Mucosa of rectum (tissue), 2 donors: ENCODE results near the gene TCAIM.
A peak's percentile ranks its signal among the peaks of the same experiment; 100 is the strongest.

Source experiments
- H3K27ac ChIP-seq, 2 donors: one replicate each; pipeline ENCODE4 v1.7.0; 2013; ENCODE audit warnings: inconsistent platforms in 2 of 2, low read depth in 2 of 2, low read length in 2 of 2
- H3K27me3 ChIP-seq, 2 donors: one replicate each; pipeline ENCODE4 v1.7.0; 2013; ENCODE audit warnings: low read length in 2 of 2; ENCODE audit not compliant: control insufficient read depth in 2 of 2, insufficient read depth in 2 of 2
- H3K36me3 ChIP-seq, 2 donors: one replicate each; pipeline ENCODE4 v1.7.0; 2013; ENCODE audit warnings: low read length in 2 of 2; ENCODE audit not compliant: control insufficient read depth in 2 of 2, insufficient read depth in 2 of 2
- H3K4me1 ChIP-seq, 2 donors: one replicate each; pipeline ENCODE4 v1.7.0; 2013; ENCODE audit warnings: low read length in 2 of 2, mild to moderate bottlenecking in 1 of 2; ENCODE audit not compliant: control insufficient read depth in 2 of 2, insufficient read depth in 2 of 2
- H3K4me3 ChIP-seq, 2 donors: one replicate each; pipeline ENCODE4 v1.7.0; 2013; ENCODE audit warnings: low read length in 2 of 2
- H3K9ac ChIP-seq, 2 donors: one replicate each; pipeline ENCODE4 v1.7.0; 2013; ENCODE audit warnings: low read length in 2 of 2, low read depth in 1 of 2, mild to moderate bottlenecking in 1 of 2
- H3K9me3 ChIP-seq, 2 donors: one replicate each; pipeline ENCODE4 v1.7.0; 2013; ENCODE audit warnings: low read length in 2 of 2; ENCODE audit not compliant: control insufficient read depth in 2 of 2
- donor health status: healthy.
- donor health status: Normal muscosa, but diverticular disease.

TCAIM gene

DNA sequence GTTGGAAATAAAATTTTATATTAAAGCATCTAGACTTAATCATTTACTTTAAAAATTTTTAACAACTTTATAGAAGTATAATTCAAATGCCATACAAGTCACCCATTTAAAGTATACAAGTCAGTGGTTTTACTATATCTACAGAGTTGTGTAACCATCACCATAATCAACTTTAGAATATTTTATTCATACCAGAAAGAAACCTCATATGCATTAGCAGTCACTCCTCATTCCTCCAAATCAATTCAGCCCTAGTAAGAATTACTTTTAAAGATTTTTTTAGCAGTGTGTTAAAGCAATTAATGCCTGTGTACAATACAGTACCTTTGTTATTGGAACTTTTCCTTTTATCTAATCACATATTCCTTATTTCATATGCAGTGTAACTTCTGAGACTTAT lies 14.0 kb upstream of the TCAIM start:
- Histone ChIP-seq H3K27me3 (no peaks in the 10 kb centered on the region), H3K4me1 (peaks cover 0 to 4% of the 10 kb centered on the region in 2 donors)

GRCh38 chr3:44326019-44326418 lies 12.5 kb upstream of the TCAIM start:
- no peaks in the 10 kb centered on the region for H3K36me3 ChIP-seq
- peaks cover 0 to 4% of the 10 kb centered on the region in 2 donors for H3K4me1 ChIP-seq
- H3K9ac ChIP-seq = no peak overlapping the region
- H3K4me3 ChIP-seq = no peak overlapping the region
- no peak overlapping the region for H3K27ac ChIP-seq
- no peaks in the 10 kb centered on the region for H3K9me3 ChIP-seq
- H3K27me3 ChIP-seq = no peaks in the 10 kb centered on the region

More for the DNA sequence above, 14.0 kb upstream of the TCAIM start:
- H3K27ac ChIP-seq = no peak overlapping the region
- no peaks in the 10 kb centered on the region for H3K36me3 ChIP-seq
- no peak overlapping the region for H3K9ac ChIP-seq
- H3K9me3 ChIP-seq = no peaks in the 10 kb centered on the region
- no peak overlapping the region for H3K4me3 ChIP-seq

GRCh38 chr3:44326515-44326914 lies 12.1 kb upstream of the TCAIM start:
- no peaks in the 10 kb centered on the region for H3K9me3 ChIP-seq
- H3K27me3 ChIP-seq = no peaks in the 10 kb centered on the region
- no peak overlapping the region for H3K4me3 ChIP-seq
- peaks cover 0 to 4% of the 10 kb centered on the region in 2 donors for H3K4me1 ChIP-seq
- H3K9ac ChIP-seq = no peak overlapping the region
- H3K27ac ChIP-seq = no peak overlapping the region
- H3K36me3 ChIP-seq = no peaks in the 10 kb centered on the region

GRCh38 chr3:44329946-44330345 lies 8.6 kb upstream of the TCAIM start:
- H3K27me3 ChIP-seq = no peaks in the 10 kb centered on the region
- H3K36me3 ChIP-seq = no peaks in the 10 kb centered on the region
- no peak overlapping the region for H3K27ac ChIP-seq
- no peaks in the 10 kb centered on the region for H3K4me1 ChIP-seq
- H3K9me3 ChIP-seq = no peaks in the 10 kb centered on the region
- H3K4me3 ChIP-seq = no peak overlapping the region
- H3K9ac ChIP-seq = no peak overlapping the region

GRCh38 chr3:44330444-44330843 lies 8.1 kb upstream of the TCAIM start:
- H3K4me3 ChIP-seq = no peak overlapping the region
- no peaks in the 10 kb centered on the region for H3K27me3 ChIP-seq
- H3K4me1 ChIP-seq = no peaks in the 10 kb centered on the region
- H3K9me3 ChIP-seq = no peaks in the 10 kb centered on the region
- no peak overlapping the region for H3K27ac ChIP-seq
- H3K9ac ChIP-seq = no peak overlapping the region
- H3K36me3 ChIP-seq = no peaks in the 10 kb centered on the region

GRCh38 chr3:44334326-44334725 lies 4.2 kb upstream of the TCAIM start:
- Histone ChIP-seq H3K4me3 (no peak overlapping the region), H3K9me3 (no peaks in the 10 kb centered on the region), H3K27me3 (no peaks in the 10 kb centered on the region), H3K36me3 (no peaks in the 10 kb centered on the region), H3K27ac (no peak overlapping the region), H3K9ac (no peak overlapping the region), H3K4me1 (peaks cover 6% of the 10 kb centered on the region in 2 donors)

- Histone ChIP-seq H3K27ac (peak overlapping the region; percentile 97 to 98), H3K9me3 (no peaks in the 10 kb centered on the region), H3K4me1 (peaks cover 14% of the 10 kb centered on the region in 2 donors), H3K4me3 (peak overlapping the region; percentile 89 to 98), H3K9ac (peak overlapping the region; percentile 86 to 96), H3K36me3 (no peaks in the 10 kb centered on the region), H3K27me3 (no peaks in the 10 kb centered on the region)
These were observed 1.2 kb upstream of the TCAIM start for GRCh38 chr3:44337248-44337785.

- Histone ChIP-seq H3K36me3 (no peaks in the 10 kb centered on the region), H3K27ac (peak overlapping the region; percentile 97 to 98), H3K4me3 (peak overlapping the region; percentile 89 to 98), H3K4me1 (peaks cover 14% of the 10 kb centered on the region in 2 donors), H3K9ac (peak overlapping the region; percentile 86 to 96), H3K9me3 (no peaks in the 10 kb centered on the region), H3K27me3 (no peaks in the 10 kb centered on the region)
These were observed 212 bp downstream of the TCAIM start for GRCh38 chr3:44338828-44339127.

- Histone ChIP-seq H3K27ac (peak overlapping the region; percentile 97 to 98), H3K36me3 (no peaks in the 10 kb centered on the region), H3K9me3 (no peaks in the 10 kb centered on the region), H3K27me3 (no peaks in the 10 kb centered on the region), H3K4me3 (peak overlapping the region; percentile 89 to 98), H3K4me1 (peaks cover 14% of the 10 kb centered on the region in 2 donors), H3K9ac (peak overlapping the region; percentile 86 to 96)
These were observed 853 bp downstream of the TCAIM start for GRCh38 chr3:44339181-44340057.

DNA sequence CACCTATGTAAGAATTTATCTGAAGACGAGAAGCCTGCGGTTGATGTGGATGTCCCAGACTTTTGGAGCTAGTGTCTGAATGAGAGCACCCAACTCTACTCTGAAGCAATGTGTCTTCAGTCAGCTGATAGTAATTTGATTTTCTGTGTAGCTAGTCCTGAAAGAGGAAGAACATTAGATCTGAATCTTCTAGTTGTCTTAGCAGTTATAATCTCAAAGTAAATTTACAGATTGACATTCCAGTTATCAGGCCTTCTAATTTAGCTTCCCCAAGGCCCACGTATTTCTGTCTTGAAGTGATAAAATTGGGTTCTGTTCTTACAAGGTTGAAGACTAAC lies 1.5 kb downstream of the TCAIM start:
- H3K4me1 ChIP-seq = peaks cover 14% of the 10 kb centered on the region in 2 donors
- no peaks in the 10 kb centered on the region for H3K36me3 ChIP-seq
- no peak overlapping the region for H3K27ac ChIP-seq
- no peaks in the 10 kb centered on the region for H3K27me3 ChIP-seq
- H3K9ac ChIP-seq = no peak overlapping the region
- H3K4me3 ChIP-seq = peak overlapping the region; percentile 89 to 98
- no peaks in the 10 kb centered on the region for H3K9me3 ChIP-seq
